HEK293T (cell line): Measurements from ENCODE around the gene DLG2.

Source experiments
- ARNT ChIP-seq: fragments of 450-650 bp; IDR thresholded peaks from 2 replicates; pipeline ENCODE4 v1.6.1; 2017; ENCODE audit warnings: mild to moderate bottlenecking
- BHLHE40 ChIP-seq: fragments of 450-650 bp; IDR thresholded peaks from 2 replicates; pipeline ENCODE4 v1.6.1; 2016; ENCODE audit warnings: mild to moderate bottlenecking, moderate library complexity, borderline replicate concordance
- ELF4 ChIP-seq: fragments of 450-650 bp; IDR thresholded peaks from 2 replicates; pipeline ENCODE4 v1.6.1; 2017; ENCODE audit warnings: antibody characterized with exemption
- FOXA1 ChIP-seq: fragments of 450-650 bp; IDR thresholded peaks from 2 replicates; pipeline ENCODE4 v1.6.1; 2016; ENCODE audit warnings: mild to moderate bottlenecking
- FOXM1 ChIP-seq: fragments of 450-650 bp; IDR thresholded peaks from 2 replicates; pipeline ENCODE4 v1.6.1; 2017; ENCODE audit warnings: mild to moderate bottlenecking, borderline replicate concordance
- HDGF ChIP-seq: fragments of 450-650 bp; IDR thresholded peaks from 2 replicates; pipeline ENCODE4 v1.6.1; 2017; ENCODE audit warnings: antibody characterized with exemption, borderline replicate concordance
- LEF1 ChIP-seq: fragments of 450-650 bp; IDR thresholded peaks from 2 replicates; pipeline ENCODE4 v1.6.1; 2017; ENCODE audit warnings: mild to moderate bottlenecking, borderline replicate concordance
- SP1 ChIP-seq: fragments of 450-650 bp; IDR thresholded peaks from 2 replicates; pipeline ENCODE4 v1.6.1; 2017
- SUZ12 ChIP-seq: fragments of 450-650 bp; IDR thresholded peaks from 2 replicates; pipeline ENCODE4 v1.6.1; 2016; ENCODE audit warnings: mild to moderate bottlenecking
- TARDBP ChIP-seq: fragments of 450-650 bp; IDR thresholded peaks from 2 replicates; pipeline ENCODE4 v1.6.1; 2016
- TF ChIP-seq, protein P1 (sequence below): fragments of 450-650 bp; IDR thresholded peaks from 2 replicates; pipeline ENCODE4 v1.6.1; 2016

DNA sequence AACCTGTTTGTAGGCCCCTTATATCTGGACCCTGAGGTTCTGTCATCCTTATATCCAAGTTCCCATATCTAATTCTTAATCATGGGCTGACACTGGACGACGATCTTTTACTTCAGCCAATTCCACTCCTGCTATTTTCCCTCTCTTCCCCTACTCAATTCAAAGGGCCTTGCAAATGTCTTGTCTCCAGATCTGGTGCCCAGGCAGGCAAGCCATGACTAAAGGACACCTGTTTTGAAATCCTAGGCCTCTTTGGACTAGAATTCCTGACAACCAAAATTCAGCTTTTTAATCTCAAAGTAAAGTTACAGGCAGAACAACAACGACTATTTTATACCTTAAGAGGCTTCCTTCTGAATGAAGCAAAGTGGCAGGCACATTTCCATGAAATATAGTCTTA lies 963.4 kb downstream of the DLG2 start:
- TF ChIP-seq SP1 (no peak), BHLHE40 (no peak), ELF4 (no peak), SUZ12 (no peak), TARDBP (no peak), FOXM1 (no peak), ARNT (no peak), FOXA1 (no peak), HDGF (no peak), LEF1 (no peak)
- TF ChIP-seq, protein P1, sequence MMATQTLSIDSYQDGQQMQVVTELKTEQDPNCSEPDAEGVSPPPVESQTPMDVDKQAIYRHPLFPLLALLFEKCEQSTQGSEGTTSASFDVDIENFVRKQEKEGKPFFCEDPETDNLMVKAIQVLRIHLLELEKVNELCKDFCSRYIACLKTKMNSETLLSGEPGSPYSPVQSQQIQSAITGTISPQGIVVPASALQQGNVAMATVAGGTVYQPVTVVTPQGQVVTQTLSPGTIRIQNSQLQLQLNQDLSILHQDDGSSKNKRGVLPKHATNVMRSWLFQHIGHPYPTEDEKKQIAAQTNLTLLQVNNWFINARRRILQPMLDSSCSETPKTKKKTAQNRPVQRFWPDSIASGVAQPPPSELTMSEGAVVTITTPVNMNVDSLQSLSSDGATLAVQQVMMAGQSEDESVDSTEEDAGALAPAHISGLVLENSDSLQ = no peak
